ENCODE data around the gene ADAT1. TPM values are rescaled to one million over a fixed set of nuclear protein-coding genes. Genes with fewer than 3 reads are reported as not detected.

The ADAT1 gene
- total and polyA plus RNA-seq, 2 of the 13 experiments (the other 11 are each of a cell fraction or from before 2014, with no cell fraction given) = 18.4 to 40.8 TPM

- TF ChIP-seq E2F1 (CRISPR knock-in tag; IDR thresholded peaks at IDR 0.05) (no peak), ZIK1 (CRISPR knock-in tag; IDR thresholded peaks at IDR 0.05; ENCODE audit: borderline replicate concordance, low read depth) (peak; percentile 82; the same call in 1 of the 2 replicates), HMG20A (CRISPR knock-in tag; IDR thresholded peaks at IDR 0.05; ENCODE audit: borderline replicate concordance) (no peak), ZFP36L2 (CRISPR knock-in tag; IDR thresholded peaks at IDR 0.05) (no peak), ZSCAN25 (CRISPR knock-in tag; IDR thresholded peaks at IDR 0.05) (no peak), ZBTB44 (CRISPR knock-in tag; IDR thresholded peaks at IDR 0.05) (no peak), ZSCAN30 (CRISPR knock-in tag; IDR thresholded peaks at IDR 0.05) (no peak; the same call in 1 of the 2 replicates), ZNF776 (CRISPR knock-in tag; IDR thresholded peaks at IDR 0.05) (no peak; the same call in 1 of the 2 replicates), SMAD3 (CRISPR knock-in tag; IDR thresholded peaks at IDR 0.05) (no peak), MED13 (CRISPR knock-in tag; IDR thresholded peaks at IDR 0.05) (no peak), HNF4G (IDR thresholded peaks at IDR 0.05; ENCODE audit: borderline replicate concordance, low read depth, low read length) (no peak), HNF4G (CRISPR knock-in tag; IDR thresholded peaks at IDR 0.05; ENCODE audit: borderline replicate concordance, low read depth) (0 out of 2 replicates have a peak, but pooled peaks have one; percentile 10), HMGA1 (CRISPR knock-in tag; conservative IDR thresholded peaks at IDR 0.05) (no peak), TBL1XR1 (IDR thresholded peaks at IDR 0.05; ENCODE audit: borderline replicate concordance, low read length, partially characterized antibody) (no peak), ZSCAN22 (CRISPR knock-in tag; IDR thresholded peaks at IDR 0.05) (no peak), ZNF432 (CRISPR knock-in tag; IDR thresholded peaks at IDR 0.05; ENCODE audit: borderline replicate concordance) (no peak), GTF2F1 (IDR thresholded peaks at IDR 0.05; ENCODE audit: low read length) (no peak), NFE2L1 (CRISPR knock-in tag; IDR thresholded peaks at IDR 0.05; ENCODE audit: borderline replicate concordance) (no peak), ARID2 (CRISPR knock-in tag; IDR thresholded peaks at IDR 0.05; ENCODE audit: borderline replicate concordance) (0 out of 2 replicates have a peak, but pooled peaks have one; percentile 36), MXD1 (CRISPR knock-in tag; IDR thresholded peaks at IDR 0.05) (peak; percentile 15; the same call in 1 of the 2 replicates), ZBTB1 (CRISPR knock-in tag; IDR thresholded peaks at IDR 0.05; ENCODE audit: borderline replicate concordance) (no peak), ZSCAN21 (CRISPR knock-in tag; IDR thresholded peaks at IDR 0.05; ENCODE audit: borderline replicate concordance) (no peak; the same call in 1 of the 2 replicates), MED8 (CRISPR knock-in tag; IDR thresholded peaks at IDR 0.05; ENCODE audit: insufficient replicate concordance) (no peak), ZFYVE20 (CRISPR knock-in tag; IDR thresholded peaks at IDR 0.05; ENCODE audit: borderline replicate concordance, low read depth) (no peak), HNRNPH1 (optimal IDR thresholded peaks at IDR 0.05; ENCODE audit: low read depth, low read length) (no peak), FOXO1 (CRISPR knock-in tag; IDR thresholded peaks at IDR 0.05) (0 out of 2 replicates have a peak, but pooled peaks have one; percentile 7), ZBTB3 (CRISPR knock-in tag; IDR thresholded peaks at IDR 0.05; ENCODE audit: borderline replicate concordance, low read depth) (no peak), FOXM1 (CRISPR knock-in tag; IDR thresholded peaks at IDR 0.05) (no peak), ZNF572 (CRISPR knock-in tag; IDR thresholded peaks at IDR 0.05) (no peak)
Measured at GRCh38 chr16:75648265-75649076, 25.4 kb upstream of the ADAT1 start (continued).
